GM12801 (cell line): Measurements from ENCODE around the gene JAKMIP2.

Source experiments
- CTCF ChIP-seq: IDR thresholded peaks from one replicate; pipeline ENCODE4 v1.5.1; 2011; ENCODE audit warnings: control low read depth; ENCODE audit not compliant: insufficient read length; ENCODE audit errors: extremely low read depth

The JAKMIP2 gene

GRCh38 chr5:147567917-147568598 lies 214.5 kb downstream of the JAKMIP2 start:
- no peak for TF ChIP-seq CTCF

GRCh38 chr5:147565524-147565923 lies 217.0 kb downstream of the JAKMIP2 start:
- TF ChIP-seq CTCF, result no peak

- TF ChIP-seq CTCF, result no peak
These were observed 218.4 kb downstream of the JAKMIP2 start for GRCh38 chr5:147564124-147564486.

GRCh38 chr5:147563466-147564123 lies 218.9 kb downstream of the JAKMIP2 start:
- no peak for TF ChIP-seq CTCF

- no peak for TF ChIP-seq CTCF
These were observed 221.1 kb downstream of the JAKMIP2 start for GRCh38 chr5:147561435-147561834.

- TF ChIP-seq CTCF, result no peak
These were observed 221.7 kb downstream of the JAKMIP2 start for GRCh38 chr5:147560718-147561331.

- no peak for TF ChIP-seq CTCF
These were observed 222.8 kb downstream of the JAKMIP2 start for GRCh38 chr5:147559749-147560148.
